Sigmoid colon (tissue), 3 donors: ENCODE data around the gene ZNHIT6.

Source experiments
- POLR2A ChIP-seq, 2 donors: fragments of 450-650 bp; IDR thresholded peaks; one replicate each; pipeline ENCODE4 v1.6.1; 2016; ENCODE audit warnings: antibody characterized with exemption in 2 of 2, mild to moderate bottlenecking in 2 of 2, moderate library complexity in 2 of 2
- TF ChIP-seq, protein P1 (sequence below), 4 experiments: fragments of 450-650 bp in 3 of 4; fragments of 200-600 bp in 1 of 4; IDR thresholded peaks; one replicate each; pipeline ENCODE4 v1.5.1; 2016 to 2019; ENCODE audit warnings: antibody characterized with exemption in 4 of 4, mild to moderate bottlenecking in 3 of 4, moderate library complexity in 2 of 4

DNA sequence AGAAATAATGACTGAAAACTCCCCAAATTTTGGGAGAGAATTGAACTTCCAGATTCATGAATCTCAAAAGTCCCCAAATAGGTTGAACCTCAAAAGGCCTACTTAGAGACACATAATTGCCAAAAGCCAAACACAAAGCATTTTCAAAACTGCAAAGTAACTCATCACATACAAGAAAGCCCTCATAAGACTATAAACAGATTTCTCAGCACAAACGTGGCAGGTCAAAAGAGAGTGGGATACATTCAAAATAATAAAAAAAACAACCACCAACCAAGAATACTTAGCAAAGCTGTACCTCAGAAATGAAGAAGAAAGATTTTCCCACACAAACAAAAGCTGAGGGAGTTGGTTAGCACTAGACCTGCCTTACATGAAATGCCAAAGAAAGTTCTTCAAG is 69.8 kb downstream of the ZNHIT6 start:
- TF ChIP-seq, protein P1, sequence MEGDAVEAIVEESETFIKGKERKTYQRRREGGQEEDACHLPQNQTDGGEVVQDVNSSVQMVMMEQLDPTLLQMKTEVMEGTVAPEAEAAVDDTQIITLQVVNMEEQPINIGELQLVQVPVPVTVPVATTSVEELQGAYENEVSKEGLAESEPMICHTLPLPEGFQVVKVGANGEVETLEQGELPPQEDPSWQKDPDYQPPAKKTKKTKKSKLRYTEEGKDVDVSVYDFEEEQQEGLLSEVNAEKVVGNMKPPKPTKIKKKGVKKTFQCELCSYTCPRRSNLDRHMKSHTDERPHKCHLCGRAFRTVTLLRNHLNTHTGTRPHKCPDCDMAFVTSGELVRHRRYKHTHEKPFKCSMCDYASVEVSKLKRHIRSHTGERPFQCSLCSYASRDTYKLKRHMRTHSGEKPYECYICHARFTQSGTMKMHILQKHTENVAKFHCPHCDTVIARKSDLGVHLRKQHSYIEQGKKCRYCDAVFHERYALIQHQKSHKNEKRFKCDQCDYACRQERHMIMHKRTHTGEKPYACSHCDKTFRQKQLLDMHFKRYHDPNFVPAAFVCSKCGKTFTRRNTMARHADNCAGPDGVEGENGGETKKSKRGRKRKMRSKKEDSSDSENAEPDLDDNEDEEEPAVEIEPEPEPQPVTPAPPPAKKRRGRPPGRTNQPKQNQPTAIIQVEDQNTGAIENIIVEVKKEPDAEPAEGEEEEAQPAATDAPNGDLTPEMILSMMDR (IDR thresholded peaks at IDR 0.05) = no peak
- no peak for TF ChIP-seq POLR2A (IDR thresholded peaks at IDR 0.05)
